SU-DHL-6 (cell line): ENCODE results near the gene CGB5.

Experiments
- H2AFZ ChIP-seq: fragments of 200-600 bp; sonication (generic); 2 replicates; pipeline ENCODE4 v1.6.1; 2014; ENCODE audit warnings: low read depth, mild to moderate bottlenecking, moderate library complexity, mixed read lengths, antibody characterized with exemption, low read length; ENCODE audit not compliant: severe bottlenecking
- H3F3A ChIP-seq: fragments of 200-600 bp; shearing (Covaris generic); 2 replicates; pipeline ENCODE4 v1.6.0; 2016; ENCODE audit warnings: antibody characterized with exemption, mild to moderate bottlenecking; ENCODE audit not compliant: insufficient read depth
- H3K27ac ChIP-seq: fragments of 200-600 bp; sonication (generic); 2 replicates; pipeline ENCODE4 v1.5.1; 2016; ENCODE audit warnings: low read depth, mild to moderate bottlenecking, low read length, moderate library complexity, mixed read lengths
- H3K27me3 ChIP-seq: fragments of 200-600 bp; sonication (generic), shearing (Covaris generic); 2 replicates; pipeline ENCODE4 v1.6.0; 2014; ENCODE audit warnings: mild to moderate bottlenecking, low read length
- H3K36me3 ChIP-seq: fragments of 200-600 bp; sonication (generic); 2 replicates; pipeline ENCODE4 v1.6.1; 2014; ENCODE audit warnings: mild to moderate bottlenecking, low read length, mixed read lengths
- H3K4me2 ChIP-seq: fragments of 300-600, 200-600 bp; shearing (Covaris generic), sonication (generic); 2 replicates; pipeline ENCODE4 v1.6.0; 2014; ENCODE audit warnings: low read length, low read depth, mild to moderate bottlenecking; ENCODE audit not compliant: poor library complexity, severe bottlenecking
- H3K4me3 ChIP-seq: fragments of 200-600 bp; sonication (generic); 2 replicates; pipeline ENCODE4 v1.5.1; 2014; ENCODE audit warnings: antibody characterized with exemption, low read length, mild to moderate bottlenecking, mixed read lengths; ENCODE audit not compliant: insufficient read depth, poor library complexity, severe bottlenecking
- H3K79me2 ChIP-seq: fragments of 200-600 bp; sonication (generic); 2 replicates; pipeline ENCODE4 v1.6.1; 2014; ENCODE audit warnings: mild to moderate bottlenecking, low read length, moderate library complexity; ENCODE audit not compliant: insufficient read depth
- H3K9ac ChIP-seq: fragments of 200-600 bp; sonication (generic); 2 replicates; pipeline ENCODE4 v1.7.0; 2014; ENCODE audit warnings: mild to moderate bottlenecking, low read length
- H3K9me2 ChIP-seq: fragments of 200-600 bp; sonication (generic); replicated peaks from 2 replicates; pipeline ENCODE4 v1.6.1; 2014; ENCODE audit warnings: low read length; ENCODE audit not compliant: insufficient read depth
- H3K9me3 ChIP-seq: fragments of 200-600 bp; sonication (generic); 2 replicates; pipeline ENCODE4 v1.6.1; 2014; ENCODE audit warnings: low read length, mixed read lengths; ENCODE audit not compliant: insufficient read depth
- H4K20me1 ChIP-seq: fragments of 200-600 bp; sonication (generic); 2 replicates; pipeline ENCODE4 v1.6.1; 2014; ENCODE audit warnings: low read depth, mild to moderate bottlenecking, antibody characterized with exemption, low read length, moderate library complexity, mixed read lengths
- CTCF ChIP-seq: fragments of 200-600 bp; sonication (generic); IDR thresholded peaks from one replicate; pipeline ENCODE4 v1.5.1; 2017; ENCODE audit warnings: antibody characterized with exemption, mild to moderate bottlenecking, low read length, moderate library complexity; ENCODE audit not compliant: insufficient read depth, poor library complexity, severe bottlenecking
- EZH2phosphoT487 ChIP-seq: fragments of 200-600 bp; sonication (generic), shearing (Covaris generic); conservative IDR thresholded peaks from 2 replicates; pipeline ENCODE4 v1.6.1; 2018; ENCODE audit warnings: mild to moderate bottlenecking, antibody characterized with exemption, low read length, moderate library complexity, mixed read lengths

The CGB5 gene

GRCh38 chr19:49019242-49019932 is 24.3 kb upstream of the CGB5 start:
- H3K4me3 ChIP-seq: no peak overlapping the region
- no peak overlapping the region for H3K4me2 ChIP-seq
- H2AFZ ChIP-seq: no peak overlapping the region
- no peaks in the 10 kb centered on the region for H3K9me3 ChIP-seq
- no peak for TF ChIP-seq CTCF
- TF ChIP-seq EZH2phosphoT487: no peak
- no peaks in the 10 kb centered on the region for H3K79me2 ChIP-seq
- no peaks in the 10 kb centered on the region for H3K36me3 ChIP-seq
- H3F3A ChIP-seq: no peaks in the 10 kb centered on the region
- H3K9ac ChIP-seq: no peak overlapping the region
- H3K9me2 ChIP-seq: no peaks in the 10 kb centered on the region
- no peaks in the 10 kb centered on the region for H4K20me1 ChIP-seq
- H3K27ac ChIP-seq: no peak overlapping the region
- no peaks in the 10 kb centered on the region for H3K27me3 ChIP-seq

GRCh38 chr19:49020342-49020741 is 23.3 kb upstream of the CGB5 start:
- Histone ChIP-seq H2AFZ (no peak overlapping the region), H3K79me2 (no peaks in the 10 kb centered on the region), H3K9me2 (no peaks in the 10 kb centered on the region), H3K9me3 (no peaks in the 10 kb centered on the region), H3K27me3 (no peaks in the 10 kb centered on the region), H3F3A (no peaks in the 10 kb centered on the region), H3K36me3 (no peaks in the 10 kb centered on the region), H3K27ac (no peak overlapping the region), H3K4me3 (no peak overlapping the region), H3K4me2 (no peak overlapping the region), H4K20me1 (no peaks in the 10 kb centered on the region), H3K9ac (no peak overlapping the region)
- TF ChIP-seq EZH2phosphoT487 (no peak), CTCF (no peak)

GRCh38 chr19:49020931-49021895 is 22.4 kb upstream of the CGB5 start:
- H3F3A ChIP-seq: no peaks in the 10 kb centered on the region
- H3K27ac ChIP-seq: no peak overlapping the region
- no peaks in the 10 kb centered on the region for H3K9me2 ChIP-seq
- no peak overlapping the region for H3K9ac ChIP-seq
- H3K79me2 ChIP-seq: no peaks in the 10 kb centered on the region
- peak overlapping the region; percentile 27 for H2AFZ ChIP-seq
- no peak for TF ChIP-seq EZH2phosphoT487
- TF ChIP-seq CTCF: no peak
- H3K9me3 ChIP-seq: no peaks in the 10 kb centered on the region
- H4K20me1 ChIP-seq: no peaks in the 10 kb centered on the region
- peak overlapping the region; percentile 11 for H3K4me2 ChIP-seq
- no peak overlapping the region for H3K4me3 ChIP-seq
- no peaks in the 10 kb centered on the region for H3K36me3 ChIP-seq
- no peaks in the 10 kb centered on the region for H3K27me3 ChIP-seq
